Retinal pigment epithelial cell (primary cell): Measurements from ENCODE around the gene MRPS23.

ENCODE experiments used
- DNase-seq: peaks from one replicate; pipeline ENCODE4 v3.0.0-alpha.2; 2010; ENCODE audit warnings: low read depth
- H3K4me3 ChIP-seq: 2 replicates; pipeline ENCODE4 v1.5.1; 2011; ENCODE audit warnings: mild to moderate bottlenecking, low read length, control low read depth, moderate library complexity
- TF ChIP-seq, protein P1 (sequence below): conservative IDR thresholded peaks from 2 replicates; pipeline ENCODE4 v1.5.1; 2011; ENCODE audit warnings: low read depth, low read length, control low read depth, inconsistent platforms

Gene MRPS23

DNA sequence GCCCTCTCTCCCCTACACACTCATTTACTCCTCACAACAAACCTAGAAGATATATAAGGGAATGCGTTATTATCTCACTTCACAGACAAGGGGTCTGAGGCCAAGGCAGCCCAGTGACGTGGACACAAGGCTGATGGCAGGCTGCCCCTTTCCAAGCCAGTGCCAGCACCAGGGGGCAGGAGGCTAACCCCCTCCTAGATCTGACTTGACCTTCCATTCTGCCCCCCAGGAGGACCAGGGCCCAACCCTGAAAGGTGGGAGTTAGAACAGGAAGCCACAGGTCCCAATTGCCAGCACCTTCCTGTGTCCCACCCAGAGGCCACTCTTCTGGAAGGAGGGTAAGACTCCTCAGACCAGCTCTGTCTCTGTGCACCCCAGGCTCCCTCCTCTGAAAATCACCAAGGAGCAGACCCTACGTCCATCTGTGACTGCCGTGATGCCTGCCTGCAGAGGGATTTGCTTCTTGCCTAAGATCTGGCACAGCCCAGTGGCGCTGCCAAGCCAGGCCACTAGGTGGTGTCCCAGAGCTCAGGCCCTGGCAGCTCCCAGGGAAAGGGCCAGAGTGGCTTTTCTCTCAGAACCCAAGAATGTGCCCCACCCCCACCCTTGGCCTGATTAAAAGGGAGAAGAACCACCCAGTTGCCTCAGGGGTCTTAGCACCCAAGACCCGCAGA, 42.4 kb upstream of the MRPS23 start:
- no peak for DNase-seq

DNA sequence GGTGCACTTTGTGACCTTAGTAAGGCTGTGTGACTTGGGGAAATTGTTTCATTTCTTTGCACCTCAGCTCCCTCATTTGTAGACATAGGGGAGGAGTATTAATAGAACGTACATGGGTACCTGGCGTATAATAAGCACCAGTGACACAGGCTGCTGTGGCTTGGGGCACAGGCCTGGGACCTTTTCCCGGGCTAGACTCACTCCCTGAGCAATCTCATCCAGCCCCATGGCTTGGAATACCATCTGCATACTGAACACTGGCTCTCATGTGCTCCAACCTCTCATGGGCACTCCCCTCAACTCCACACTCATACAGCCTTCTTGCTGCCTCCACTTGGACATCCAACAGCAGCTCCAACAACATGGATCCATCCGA, 41.0 kb upstream of the MRPS23 start:
- DNase-seq = no peak
- TF ChIP-seq, protein P1, sequence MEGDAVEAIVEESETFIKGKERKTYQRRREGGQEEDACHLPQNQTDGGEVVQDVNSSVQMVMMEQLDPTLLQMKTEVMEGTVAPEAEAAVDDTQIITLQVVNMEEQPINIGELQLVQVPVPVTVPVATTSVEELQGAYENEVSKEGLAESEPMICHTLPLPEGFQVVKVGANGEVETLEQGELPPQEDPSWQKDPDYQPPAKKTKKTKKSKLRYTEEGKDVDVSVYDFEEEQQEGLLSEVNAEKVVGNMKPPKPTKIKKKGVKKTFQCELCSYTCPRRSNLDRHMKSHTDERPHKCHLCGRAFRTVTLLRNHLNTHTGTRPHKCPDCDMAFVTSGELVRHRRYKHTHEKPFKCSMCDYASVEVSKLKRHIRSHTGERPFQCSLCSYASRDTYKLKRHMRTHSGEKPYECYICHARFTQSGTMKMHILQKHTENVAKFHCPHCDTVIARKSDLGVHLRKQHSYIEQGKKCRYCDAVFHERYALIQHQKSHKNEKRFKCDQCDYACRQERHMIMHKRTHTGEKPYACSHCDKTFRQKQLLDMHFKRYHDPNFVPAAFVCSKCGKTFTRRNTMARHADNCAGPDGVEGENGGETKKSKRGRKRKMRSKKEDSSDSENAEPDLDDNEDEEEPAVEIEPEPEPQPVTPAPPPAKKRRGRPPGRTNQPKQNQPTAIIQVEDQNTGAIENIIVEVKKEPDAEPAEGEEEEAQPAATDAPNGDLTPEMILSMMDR = no peak
- no peak overlapping the region for H3K4me3 ChIP-seq

More for the DNA sequence above, 42.4 kb upstream of the MRPS23 start:
- H3K4me3 ChIP-seq = no peak overlapping the region
- TF ChIP-seq, protein P1 = peak; percentile 100

DNA sequence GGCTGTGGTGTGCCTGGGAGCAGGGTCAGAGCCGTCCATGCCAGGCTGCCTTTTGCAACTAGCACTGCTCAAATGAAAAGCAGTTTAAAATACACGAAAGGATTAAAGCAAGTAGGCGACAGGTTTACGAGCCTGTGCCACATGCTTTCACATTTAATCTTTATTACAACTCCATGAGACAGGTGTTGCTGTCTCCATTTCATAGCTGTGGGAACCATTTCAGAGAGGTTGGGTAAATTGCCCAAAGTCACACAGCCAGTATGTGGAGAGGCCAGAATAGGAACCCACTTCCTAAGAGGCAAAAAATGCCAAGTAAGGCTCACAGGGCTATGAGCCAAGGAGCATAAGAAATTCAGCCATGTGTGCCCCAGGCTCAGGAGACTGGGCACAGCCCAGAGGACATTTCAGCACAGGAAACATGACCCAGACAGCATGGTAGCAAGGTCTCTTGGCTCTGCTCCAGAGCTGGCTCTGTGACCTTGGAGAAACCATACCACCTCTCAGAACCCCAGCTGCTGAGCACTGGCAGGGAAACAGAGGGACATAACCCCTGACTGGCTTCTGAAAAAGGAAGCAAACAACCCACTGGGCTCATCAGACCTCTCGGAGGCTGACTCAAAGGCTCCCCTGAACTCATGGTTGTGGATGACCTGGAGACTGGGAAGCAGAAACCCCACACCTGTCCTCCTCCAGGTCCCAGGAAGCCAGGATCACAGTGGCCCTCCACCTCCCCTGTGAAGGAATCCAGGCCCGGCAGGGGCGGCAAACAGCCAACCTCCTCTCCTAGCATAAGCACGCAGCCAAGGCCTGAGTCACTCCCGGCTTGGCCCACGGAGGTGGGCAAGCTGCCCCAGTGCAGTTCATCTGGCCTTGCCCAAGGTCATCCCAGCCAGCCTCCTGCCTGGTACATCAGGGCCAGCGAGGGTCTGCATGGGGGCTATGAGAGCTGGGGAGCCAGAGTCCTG, 40.3 kb upstream of the MRPS23 start:
- DNase-seq = peak; percentile 66
- TF ChIP-seq, protein P1 = no peak
- no peak overlapping the region for H3K4me3 ChIP-seq

DNA sequence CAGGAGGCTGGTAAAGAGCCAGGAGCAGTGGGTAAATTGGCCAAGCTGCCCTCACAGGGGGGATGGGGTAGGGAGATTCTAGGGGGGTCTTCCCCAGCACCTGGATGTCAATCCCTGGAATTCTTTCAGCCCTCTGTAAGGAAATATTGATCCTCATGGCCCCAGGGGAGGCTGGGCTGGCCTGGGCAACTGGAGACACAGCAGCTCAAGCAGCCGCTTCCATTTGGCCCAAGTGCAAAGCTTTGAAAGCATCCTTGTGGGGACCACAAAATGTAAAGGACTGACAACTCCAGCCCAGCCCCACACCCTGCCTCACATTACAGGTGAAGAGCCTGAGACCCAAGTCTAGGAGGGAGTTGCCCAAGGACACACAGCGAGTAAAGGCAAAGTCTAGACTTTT, 39.4 kb upstream of the MRPS23 start:
- no peak for DNase-seq
- TF ChIP-seq, protein P1 = no peak
- no peak overlapping the region for H3K4me3 ChIP-seq

DNA sequence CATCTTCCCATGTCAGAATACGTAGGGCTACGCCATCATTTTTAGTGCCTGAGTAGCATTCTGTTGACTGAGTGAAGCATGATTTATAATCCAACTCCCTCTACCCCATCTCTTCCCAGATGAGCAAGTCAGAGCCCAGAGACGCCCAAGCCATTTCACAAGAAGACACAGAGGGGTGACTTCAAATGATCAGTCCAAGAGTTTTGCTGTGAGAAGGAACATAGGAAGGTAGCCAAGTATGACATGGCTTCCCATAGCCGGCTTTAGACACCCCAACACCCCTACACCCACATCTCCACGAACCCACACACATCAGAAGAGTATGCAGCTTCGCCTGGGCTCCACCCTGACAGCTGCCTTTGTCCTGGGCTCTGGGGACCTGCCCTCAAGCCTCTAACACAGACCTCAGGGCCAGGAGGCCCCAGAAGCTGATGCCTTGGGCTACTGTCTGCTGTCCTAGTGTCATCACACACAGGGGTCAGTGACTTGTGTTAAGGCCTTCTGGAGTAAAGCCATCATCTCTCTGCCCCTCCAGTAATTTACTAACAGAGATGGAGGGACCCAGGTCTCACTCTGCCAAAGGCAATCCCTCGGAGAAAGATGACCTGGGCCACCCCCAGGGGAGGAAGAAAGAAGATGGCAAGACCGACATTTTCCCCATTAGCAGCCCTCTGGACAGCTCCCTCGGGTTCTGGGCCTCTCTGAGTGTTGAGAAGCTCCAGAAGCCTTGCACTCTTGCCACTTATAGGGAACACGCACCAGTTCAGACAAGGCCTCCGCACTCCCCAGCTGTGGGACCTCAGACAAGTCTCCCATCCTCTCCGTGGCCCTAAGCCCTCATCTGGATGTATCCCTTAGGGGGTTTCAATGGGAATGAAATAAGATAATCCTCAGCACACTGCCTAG, 38.7 kb upstream of the MRPS23 start:
- TF ChIP-seq, protein P1 = no peak

DNA sequence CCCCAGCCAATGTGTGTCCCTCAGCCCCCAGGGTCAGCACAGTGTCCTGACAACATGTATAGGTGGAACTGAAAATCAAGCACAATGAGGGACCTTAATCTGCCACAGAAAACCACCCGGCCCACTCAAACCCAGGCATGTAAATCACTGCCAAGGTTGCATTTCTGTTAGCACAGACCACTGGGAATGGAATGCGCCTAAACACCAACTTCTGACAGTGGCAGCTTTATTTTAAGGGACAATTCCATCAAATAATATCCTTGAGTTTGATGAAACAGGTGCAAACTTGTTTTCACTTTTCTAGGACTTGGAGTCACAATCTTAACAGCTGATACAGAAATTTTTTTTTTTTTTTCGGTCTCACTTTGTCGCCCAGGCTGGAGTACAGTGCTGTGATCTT, 37.3 kb upstream of the MRPS23 start:
- TF ChIP-seq, protein P1 = no peak
- no peak overlapping the region for H3K4me3 ChIP-seq
- no peak for DNase-seq

More for the DNA sequence above, 38.7 kb upstream of the MRPS23 start:
- no peak overlapping the region for H3K4me3 ChIP-seq
- DNase-seq = no peak
